HG02642 (cell line): ENCODE measurements around the gene ZNF302.
"Not testable (repeated sequence)": the region's sequence is repeated elsewhere in the genome, so short reads cannot be mapped to it uniquely, and the experiment has no call there.

Experiments
- ATAC-seq: cut with Tn5 transposase; IDR thresholded peaks from one replicate; pipeline ENCODE4 v1.9.1; 2021; ENCODE audit warnings: mild to moderate bottlenecking; ENCODE audit not compliant: unreplicated experiment, poor library complexity

The ZNF302 gene

DNA sequence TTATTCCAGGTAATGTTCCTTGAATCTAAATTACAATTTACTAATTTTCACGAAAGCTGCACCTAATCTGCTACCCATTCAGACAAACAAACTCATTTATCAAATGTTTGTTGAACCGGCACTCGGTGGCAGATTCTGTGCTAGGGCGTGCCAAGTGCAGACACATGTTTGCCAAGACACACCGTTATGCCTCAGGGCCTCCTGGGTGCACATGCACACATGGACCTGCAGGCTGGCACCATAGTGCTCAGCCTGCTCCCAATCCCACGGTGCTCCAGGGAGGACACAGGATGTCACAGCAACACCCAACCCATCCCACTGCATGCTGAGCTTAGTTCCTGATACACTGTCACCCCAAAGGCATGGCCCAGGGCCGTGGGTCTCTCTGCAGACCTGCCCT lies 8.2 kb upstream of the ZNF302 start:
- no peak for ATAC-seq

DNA sequence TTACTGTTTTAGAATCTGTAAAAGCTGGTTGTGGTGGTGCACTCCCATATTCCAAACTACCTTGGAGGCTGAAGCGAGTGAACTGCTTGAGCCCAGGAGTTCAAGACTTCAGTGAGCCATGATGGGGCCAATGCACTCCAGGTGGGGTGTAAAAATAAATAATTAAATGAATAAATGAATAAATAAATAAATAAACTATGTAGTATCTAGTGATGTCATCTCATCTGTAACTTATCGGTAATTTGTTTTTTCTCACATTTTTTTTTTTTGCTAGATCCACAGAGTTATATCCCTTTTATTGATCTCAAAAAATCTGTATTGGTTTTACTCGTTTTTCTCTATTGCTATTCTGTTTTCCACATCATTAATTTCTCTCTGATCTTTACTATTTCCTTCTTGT lies 5.5 kb upstream of the ZNF302 start:
- ATAC-seq = no peak

DNA sequence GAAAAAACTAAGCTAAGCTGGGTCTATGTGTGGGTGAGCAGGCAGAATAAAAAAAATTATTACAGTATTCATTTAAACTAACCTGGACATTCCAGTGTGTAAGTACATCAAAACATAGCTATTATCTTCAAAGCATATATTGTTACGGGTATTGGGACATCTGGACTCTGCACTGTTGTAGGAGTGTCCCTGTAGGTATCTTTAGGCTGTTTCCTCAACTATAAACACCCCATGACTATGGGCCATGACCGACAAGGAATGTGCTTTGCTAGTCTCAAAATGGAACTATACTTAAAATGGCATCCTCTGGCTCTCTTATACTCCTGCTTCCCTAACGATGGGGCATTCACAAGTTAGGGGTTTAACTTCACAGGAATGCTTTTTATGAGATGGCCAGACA lies 3.9 kb upstream of the ZNF302 start:
- no peak for ATAC-seq

DNA sequence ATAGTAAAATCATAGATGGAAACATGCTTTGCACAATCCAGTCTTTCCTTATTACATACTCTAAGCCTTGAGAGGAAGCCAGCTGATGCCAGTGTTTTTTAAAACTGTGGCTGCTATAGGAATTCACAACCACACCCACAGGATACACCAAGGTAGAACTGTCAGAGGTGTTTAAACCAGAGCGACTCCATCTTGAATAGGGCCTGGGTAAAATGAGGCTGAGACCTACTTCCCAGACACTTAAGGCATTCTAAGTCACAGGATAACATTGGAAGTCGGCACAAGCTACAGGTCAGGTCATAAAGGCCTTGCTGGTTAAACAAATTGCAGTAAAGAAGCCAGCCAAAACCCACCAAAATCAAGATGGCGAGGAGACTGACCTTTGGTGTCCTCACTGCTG lies 2.2 kb upstream of the ZNF302 start:
- ATAC-seq = no peak

DNA sequence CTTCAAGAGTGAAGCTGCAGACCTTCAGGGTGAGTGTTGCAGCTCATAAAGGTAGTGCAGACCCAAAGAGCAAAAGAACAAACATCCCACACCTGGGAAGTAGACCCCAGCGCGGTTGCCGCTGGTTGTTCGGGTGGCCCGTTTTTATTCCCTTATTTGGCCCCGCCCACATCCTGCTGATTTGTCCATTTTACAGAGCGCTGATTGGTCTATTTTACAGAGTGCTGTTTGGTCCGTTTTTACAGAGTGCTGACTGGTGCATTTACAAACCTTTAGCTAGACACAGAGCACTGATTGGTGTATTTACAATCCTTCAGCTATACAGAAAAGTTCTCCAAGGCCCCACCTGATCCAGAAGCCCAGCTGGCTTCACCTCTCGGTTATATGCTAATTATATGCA lies 1.6 kb upstream of the ZNF302 start:
- ATAC-seq = no peak

DNA sequence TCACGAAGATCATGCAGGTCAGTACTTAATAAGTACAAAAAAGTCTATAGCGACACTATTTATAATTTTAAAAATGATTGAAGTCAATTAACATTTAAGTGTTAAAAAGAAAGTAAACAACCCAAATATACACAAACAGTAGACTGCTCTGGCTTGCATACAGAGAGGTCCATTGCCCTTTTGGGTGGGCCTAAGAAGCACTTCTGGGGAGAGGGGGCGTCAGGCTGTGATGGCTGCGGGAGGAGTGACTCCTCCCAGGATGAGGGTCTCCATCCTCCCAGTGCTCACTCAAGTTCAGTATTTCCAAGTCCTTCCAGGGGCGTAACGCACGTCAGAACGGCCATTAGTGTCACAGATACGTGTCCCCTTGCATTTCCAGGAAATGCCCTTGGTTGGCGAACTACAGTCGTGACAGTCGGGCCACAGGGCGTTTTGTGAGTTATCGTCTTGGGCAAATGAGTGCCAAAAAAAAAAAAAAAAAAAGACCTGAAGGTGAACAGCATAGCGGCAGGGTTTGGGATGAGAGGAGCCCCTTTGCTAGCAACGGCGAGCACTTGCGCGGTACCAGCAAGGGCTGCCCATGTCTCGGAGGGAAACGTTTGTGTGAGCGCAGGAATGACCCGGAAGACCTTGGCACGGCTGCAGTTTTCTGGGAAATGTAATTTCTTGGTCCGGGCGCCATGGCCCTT lies 637 bp upstream of the ZNF302 start, which contains the start of gene SCGB2B2:
TSS of gene SCGB2B2 (minus strand) at position 463 of the 689 bp plus-strand sequence. CDS start 82,596 bp downstream, outside the sequence.
- peak; percentile 59 for ATAC-seq

DNA sequence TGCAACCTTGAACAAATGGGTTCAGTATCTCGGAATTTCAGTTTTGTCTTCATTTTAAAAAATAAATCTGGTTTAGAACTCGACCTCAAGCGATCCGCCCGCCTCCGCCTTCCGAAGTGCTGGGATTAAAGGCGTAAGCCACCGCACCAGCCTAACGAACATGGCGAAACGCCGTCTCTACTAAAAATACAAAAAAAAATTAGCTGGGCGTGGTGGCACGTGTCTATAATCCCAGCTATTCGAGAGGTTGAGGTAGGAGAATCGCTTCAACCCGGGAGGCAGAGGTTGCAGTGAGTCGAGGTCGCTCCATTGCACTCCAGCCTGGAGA lies 571 bp downstream of the ZNF302 start:
- ATAC-seq = no peak

DNA sequence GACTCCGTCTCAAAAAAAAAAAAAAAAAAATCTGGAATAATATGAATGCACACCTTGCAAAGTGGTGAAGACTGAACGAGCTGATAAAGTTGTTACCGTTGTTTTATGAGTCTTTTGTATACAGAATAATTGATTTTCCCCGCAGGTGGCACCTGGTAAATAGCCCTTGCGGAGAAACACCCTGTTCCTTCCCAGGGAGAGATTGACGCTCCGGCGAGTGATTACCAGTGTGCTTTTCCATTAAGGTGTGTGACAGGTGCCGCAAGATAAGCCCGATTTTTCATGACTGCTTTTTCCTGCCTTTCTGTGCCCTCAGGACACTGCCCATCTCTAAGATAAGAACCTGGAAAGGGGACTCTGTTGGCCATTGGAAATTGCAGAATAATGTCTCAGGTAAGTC lies 943 bp downstream of the ZNF302 start:
- ATAC-seq = no peak

DNA sequence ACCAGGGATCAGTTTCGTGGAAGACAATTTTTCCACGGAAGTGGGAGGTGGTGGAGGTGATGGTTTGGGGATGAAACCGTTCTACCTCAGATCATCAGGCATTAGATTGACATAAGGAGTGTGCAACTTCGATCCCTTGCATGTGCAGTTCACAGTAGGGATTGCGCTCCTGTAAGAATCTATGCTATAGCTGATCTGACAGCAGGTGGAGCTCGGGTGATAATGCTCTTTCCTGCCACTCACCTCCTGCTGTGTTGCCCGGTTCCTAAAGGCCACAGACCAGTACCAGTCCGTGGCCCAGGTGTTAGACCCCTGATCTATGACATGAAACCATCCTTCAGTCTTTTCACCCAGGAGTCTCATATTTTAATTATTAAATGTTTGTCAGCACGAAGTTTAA lies 4.0 kb downstream of the ZNF302 start:
- no peak for ATAC-seq

DNA sequence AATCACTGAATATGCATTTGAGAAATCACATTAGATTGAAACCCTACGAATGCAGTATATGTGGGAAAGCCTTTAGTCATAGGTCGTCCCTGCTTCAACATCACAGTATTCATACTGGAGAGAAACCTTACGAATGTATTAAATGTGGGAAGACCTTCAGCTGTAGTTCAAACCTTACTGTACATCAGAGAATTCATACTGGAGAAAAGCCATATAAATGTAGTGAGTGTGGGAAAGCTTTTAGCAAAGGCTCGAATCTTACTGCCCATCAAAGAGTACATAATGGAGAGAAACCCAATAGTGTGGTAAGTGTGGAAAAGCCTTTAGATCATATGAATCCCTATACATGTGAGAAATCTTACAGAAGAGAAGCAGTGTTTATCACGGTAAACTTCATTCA lies 7.8 kb downstream of the ZNF302 start:
- ATAC-seq = not testable (repeated sequence)

DNA sequence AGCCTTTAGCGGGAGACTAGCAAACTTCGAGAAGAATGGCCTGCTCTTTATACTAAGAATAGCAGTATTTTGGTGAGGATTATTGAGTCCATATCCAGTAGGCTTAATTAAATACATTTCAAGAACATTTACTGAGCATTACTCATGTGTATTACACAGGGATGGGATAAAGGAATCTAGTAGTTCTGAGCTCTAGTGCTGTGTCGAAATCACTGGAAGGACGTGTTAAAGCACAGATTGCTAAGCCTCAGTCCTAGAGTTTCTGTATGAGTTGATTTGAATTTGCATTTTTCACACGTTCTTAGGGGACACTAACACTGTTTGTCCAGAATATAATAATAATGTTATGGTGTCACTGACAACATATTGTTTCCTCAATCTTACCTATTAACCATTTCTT lies 9.0 kb downstream of the ZNF302 start:
- ATAC-seq = no peak

DNA sequence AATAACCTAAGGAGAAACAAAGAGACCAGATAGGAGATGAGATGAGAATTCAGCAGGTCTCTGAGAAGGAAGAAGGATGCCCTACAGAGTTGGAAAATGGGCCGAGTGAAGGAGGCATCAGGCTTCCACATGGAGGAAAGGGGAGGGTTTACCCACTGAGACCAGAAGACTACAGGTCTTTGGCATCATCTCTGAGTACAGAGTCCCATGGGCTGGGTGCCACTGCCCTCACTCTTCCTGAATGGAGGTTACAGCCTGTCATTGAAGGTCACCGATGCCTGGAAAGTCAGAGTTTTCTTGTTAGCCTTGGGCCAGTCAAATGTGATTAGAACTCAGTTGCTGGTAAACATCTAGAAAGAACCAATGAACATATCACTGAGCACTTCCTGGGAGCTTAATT lies 9.9 kb downstream of the ZNF302 start:
- ATAC-seq = no peak

DNA sequence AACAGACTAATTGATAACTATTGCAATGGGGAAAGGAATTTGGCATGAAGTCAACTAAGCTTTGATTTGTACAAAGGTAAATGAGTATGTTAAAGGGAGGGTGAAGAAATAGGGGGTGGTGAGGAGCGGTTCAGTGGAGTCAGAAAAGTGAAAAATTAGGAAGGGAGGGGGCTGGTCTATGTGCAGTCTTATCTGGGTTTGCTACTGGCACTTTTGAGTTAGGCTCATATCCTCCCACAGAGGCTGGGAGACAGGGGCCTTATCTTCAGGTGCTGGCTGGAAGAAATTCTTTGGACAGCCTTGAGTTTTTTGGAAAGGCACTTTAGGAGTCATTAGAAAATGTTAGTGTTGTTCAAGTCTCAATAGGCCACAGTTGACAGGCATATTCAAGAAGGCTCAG lies 11.1 kb downstream of the ZNF302 start:
- no peak for ATAC-seq

DNA sequence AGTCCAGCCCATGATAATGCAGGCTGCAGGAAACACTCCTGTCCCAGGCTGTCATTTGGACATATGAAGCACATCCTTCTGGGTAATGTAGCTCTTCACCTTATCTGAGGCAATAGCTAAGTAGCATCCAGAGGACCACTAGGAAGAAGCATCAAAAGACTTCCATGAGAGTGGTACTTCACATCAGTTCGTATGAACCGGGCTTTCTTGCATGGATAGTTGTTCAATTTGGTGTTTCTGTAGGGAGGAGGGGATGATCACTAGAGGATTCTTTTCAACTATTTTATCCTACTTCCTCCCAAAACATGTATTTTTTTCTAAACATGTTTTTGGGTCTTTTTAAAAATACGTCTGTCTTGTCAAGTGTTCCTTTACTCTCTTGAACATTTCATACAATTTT lies 12.9 kb downstream of the ZNF302 start:
- ATAC-seq = no peak

DNA sequence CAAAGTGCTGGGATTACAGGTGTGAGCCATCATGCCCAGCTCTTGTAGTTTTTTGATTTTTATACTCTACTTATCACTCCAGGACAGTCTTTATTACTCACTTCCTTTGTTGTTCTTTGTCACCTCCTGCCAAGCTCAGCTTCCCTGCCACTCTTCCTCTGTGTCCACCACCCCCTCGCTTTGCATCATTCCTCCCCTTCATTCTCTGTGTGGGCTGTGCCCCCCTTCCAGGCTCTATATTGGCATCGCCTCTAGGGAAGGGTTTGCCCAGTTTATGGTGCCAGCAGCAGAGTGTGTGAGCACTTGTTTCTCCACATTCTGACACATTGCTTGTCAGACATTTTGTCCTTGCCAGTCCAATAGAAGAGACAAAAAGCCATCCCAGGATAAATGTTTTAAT lies 15.1 kb downstream of the ZNF302 start:
- no peak for ATAC-seq

DNA sequence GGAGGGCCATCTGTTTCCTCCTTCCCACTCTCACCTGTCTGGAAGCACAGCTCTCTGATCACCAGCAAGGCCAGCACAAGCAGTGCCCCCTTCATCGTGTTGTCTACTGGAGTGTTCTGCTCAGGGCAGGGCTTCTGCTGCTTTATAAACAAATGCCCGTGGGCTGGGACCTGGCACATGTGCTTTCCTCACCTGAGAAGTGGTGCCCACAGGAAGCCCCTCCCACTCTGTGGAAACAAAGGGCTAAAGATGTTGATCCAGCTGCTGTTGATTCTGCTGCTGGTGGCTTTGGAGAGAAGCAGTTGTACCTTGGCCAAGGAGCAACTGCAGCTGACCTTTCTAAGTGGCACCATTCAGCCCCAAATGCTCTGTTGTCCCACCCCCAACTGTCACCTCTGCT lies 30.2 kb downstream of the ZNF302 start:
- no peak for ATAC-seq

DNA sequence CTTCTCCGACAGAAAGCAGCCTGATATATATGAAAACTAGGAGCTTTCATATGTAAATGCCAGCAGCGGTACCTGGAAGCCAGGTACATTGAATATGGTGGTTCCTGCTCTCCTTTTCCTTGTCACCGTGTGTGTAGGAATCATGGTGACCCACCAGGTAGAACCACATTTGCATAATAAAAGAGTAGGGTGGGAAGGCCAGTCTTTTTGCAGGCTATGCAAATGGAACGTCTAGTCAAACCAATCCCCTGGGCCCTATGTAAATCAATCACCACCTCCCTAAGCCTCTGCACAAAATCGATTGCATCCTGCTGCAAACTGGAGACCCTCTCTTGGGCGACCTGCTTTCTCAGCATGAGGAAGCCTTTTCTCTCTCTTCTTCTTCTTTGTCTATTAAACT lies 34.4 kb downstream of the ZNF302 start:
- ATAC-seq = no peak

DNA sequence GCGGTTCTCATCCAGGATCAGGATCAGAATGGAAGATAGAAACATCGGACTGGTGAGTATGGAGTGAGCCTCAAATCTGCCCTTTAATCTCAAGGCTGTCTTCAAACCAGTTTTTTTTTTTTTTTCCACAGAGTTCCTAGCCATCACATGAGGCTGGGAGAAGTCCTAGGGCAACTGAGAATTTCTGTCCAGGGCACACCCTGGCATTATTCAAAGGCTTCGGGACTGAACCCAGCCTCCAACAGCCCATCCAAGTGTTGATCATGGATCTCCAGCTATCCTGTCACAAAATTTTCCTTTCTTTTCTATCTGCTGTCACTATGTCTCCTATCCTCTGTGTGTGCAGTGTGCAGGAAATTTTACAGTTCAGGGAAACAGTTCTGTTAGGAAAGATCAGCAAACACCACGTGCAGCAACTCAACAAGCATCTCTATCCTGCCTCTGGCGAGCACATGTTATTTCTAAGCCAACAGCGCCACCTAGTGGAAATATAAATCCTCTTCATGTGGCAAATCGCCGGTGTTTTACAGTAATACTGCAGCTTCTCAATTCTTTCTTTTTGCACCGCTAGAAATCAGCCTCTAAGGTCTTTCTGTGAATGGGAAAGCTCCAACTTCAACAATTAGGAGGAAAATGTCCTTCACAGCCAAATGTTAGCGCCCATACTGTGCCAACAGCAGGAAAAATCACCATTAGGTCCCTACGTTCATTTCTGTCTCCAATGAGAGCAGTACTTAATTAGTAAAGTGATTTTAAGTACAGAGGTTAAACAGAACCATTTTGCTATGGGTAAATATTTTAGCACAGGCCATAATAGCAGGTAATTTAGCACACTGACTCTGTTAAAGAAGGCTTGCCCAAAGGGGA lies 35.1 kb downstream of the ZNF302 start:
- no peak for ATAC-seq

DNA sequence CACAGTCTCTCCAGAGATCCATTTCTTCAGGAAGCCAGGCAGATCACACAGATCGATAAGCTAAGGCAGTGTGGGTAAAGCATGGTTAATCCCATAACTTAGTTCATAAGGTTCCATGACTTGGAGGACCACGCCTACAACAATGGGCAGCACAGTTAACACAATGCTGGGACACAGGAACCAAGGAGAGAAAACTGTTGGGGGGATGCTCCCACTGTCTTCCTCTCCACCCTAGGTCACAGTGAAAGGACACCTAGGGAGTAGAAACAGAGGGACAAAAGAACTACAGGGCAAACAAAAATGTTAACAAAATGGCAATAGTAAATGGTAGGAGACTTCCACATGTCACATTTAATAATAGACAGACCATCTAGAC lies 35.8 kb downstream of the ZNF302 start:
- ATAC-seq = no peak

DNA sequence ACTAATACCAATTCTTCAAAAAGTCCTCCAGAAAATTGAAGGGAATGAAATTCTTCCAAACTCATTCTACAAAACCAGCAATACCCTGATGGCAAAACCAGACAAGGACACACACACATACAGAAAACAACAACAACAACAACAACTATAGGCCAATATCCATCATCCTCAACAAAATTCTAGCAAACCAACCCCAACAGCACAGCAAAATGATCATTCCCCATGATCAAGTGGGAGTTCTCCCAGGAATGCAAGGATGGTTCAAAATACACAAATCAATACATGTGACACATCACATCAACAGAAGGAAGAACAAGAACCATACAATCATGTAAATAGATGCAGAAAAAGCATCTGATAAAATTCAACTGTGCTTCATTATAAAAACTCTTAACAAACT lies 37.9 kb downstream of the ZNF302 start:
- no peak for ATAC-seq

DNA sequence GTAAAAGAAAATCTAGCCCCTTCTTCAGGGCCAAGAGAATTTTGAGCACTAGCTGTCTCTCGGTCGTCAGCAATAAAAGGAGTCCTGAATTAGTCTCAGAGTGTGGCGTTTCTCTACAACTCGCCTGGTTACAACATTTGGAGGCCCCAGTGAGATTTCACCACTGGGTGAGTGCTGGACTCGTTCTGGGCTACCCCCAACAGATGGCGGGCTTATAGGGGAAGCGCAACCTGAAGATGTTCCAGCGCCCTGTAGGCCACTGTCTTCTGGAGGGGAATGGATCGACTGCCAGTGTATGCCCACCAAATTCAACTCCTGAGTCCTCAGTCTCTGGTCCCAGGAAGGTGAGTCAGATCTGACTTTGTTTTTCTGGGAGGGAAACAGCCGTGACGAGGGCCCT lies 44.9 kb downstream of the ZNF302 start:
- ATAC-seq = no peak

DNA sequence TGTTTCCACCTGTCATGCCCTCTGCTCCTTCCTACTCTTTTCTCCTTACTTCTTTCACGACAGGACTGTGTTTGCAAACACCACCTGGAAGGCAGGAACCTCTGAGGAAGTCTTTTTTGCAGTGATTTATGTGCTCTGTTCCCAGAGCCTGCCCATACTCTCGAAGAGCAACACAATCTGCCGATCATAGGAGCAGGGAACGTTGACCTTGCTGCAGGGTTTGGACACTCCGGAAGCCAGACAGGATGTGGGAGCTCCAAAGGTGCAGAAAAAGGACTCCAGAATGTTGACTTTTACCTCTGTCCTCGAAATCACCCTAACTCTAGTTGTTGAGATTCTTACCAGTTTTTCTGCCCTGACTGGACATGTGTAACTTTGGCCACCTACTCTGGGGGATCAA lies 47.9 kb downstream of the ZNF302 start:
- no peak for ATAC-seq
